OCI-LY3 (cell line): ENCODE results near the gene CROCC2.

Experiments used
- H2AFZ ChIP-seq: fragments of 200-600, 300-600 bp; shearing (Covaris generic); 2 replicates; pipeline ENCODE4 v1.6.0; 2014; ENCODE audit warnings: antibody characterized with exemption, low read depth, low read length
- H3K27ac ChIP-seq: fragments of 200-600, 300-600 bp; sonication (generic); 2 replicates; pipeline ENCODE4 v1.5.1; 2014; ENCODE audit warnings: mild to moderate bottlenecking, low read length, moderate library complexity, mixed read lengths
- H3K27me3 ChIP-seq: fragments of 200-600, 300-600 bp; sonication (generic); 2 replicates; pipeline ENCODE4 v1.6.1; 2014; ENCODE audit warnings: low read depth, low read length, mixed read lengths
- H3K36me3 ChIP-seq: fragments of 200-600, 300-600 bp; sonication (generic); replicated peaks from 2 replicates; pipeline ENCODE3; 2014; ENCODE audit warnings: low read depth, low read length, mixed read lengths
- H3K4me1 ChIP-seq: fragments of 300-600, 200-600 bp; sonication (generic); 2 replicates; pipeline ENCODE4 v1.6.1; 2014; ENCODE audit warnings: low read length, mixed read lengths
- H3K4me2 ChIP-seq: fragments of 200-600, 300-600 bp; sonication (generic); 2 replicates; pipeline ENCODE4 v1.6.1; 2014; ENCODE audit warnings: low read length, mixed read lengths
- H3K4me3 ChIP-seq: fragments of 300-600, 200-600 bp; sonication (generic); 2 replicates; pipeline ENCODE4 v1.5.1; 2014; ENCODE audit warnings: antibody characterized with exemption, mild to moderate bottlenecking, low read length, moderate library complexity
- H3K79me2 ChIP-seq: fragments of 300-600, 200-600 bp; shearing (Covaris generic); 2 replicates; pipeline ENCODE4 v1.6.1; 2014; ENCODE audit warnings: mild to moderate bottlenecking, low read length, mixed read lengths
- H3K9ac ChIP-seq: fragments of 300-600, 200-600 bp; shearing (Covaris generic); 2 replicates; pipeline ENCODE4 v1.6.0; 2014; ENCODE audit warnings: mild to moderate bottlenecking, low read length, moderate library complexity
- H3K9me3 ChIP-seq: fragments of 200-600, 300-600 bp; shearing (Covaris generic); 2 replicates; pipeline ENCODE4 v1.6.1; 2014; ENCODE audit warnings: low read length, mixed read lengths; ENCODE audit not compliant: insufficient read depth
- H4K20me1 ChIP-seq: fragments of 200-600, 300-600 bp; sonication (generic); 2 replicates; pipeline ENCODE4 v1.6.1; 2016; ENCODE audit warnings: low read length, mixed read lengths; ENCODE audit not compliant: insufficient read depth
- CTCF ChIP-seq: fragments of 200-600, 300-600 bp; sonication (generic); IDR thresholded peaks from 2 replicates; pipeline ENCODE4 v1.5.1; 2014; ENCODE audit warnings: antibody characterized with exemption, low read length, low read depth
- EZH2phosphoT487 ChIP-seq: fragments of 200-600 bp; shearing (Covaris generic); IDR thresholded peaks from 2 replicates; pipeline ENCODE4 v1.6.1; 2018; ENCODE audit warnings: antibody characterized with exemption, mixed run types, low read depth

Gene CROCC2

GRCh38 chr2:240877460-240878340 lies 28.4 kb upstream of the CROCC2 start:
- Histone ChIP-seq H3K4me2 (no peak overlapping the region), H3K4me1 (no peaks in the 10 kb centered on the region), H3K79me2 (no peaks in the 10 kb centered on the region), H2AFZ (no peak overlapping the region), H3K9ac (no peak overlapping the region), H3K27ac (no peak overlapping the region), H3K4me3 (no peak overlapping the region), H3K27me3 (no peaks in the 10 kb centered on the region), H4K20me1 (no peaks in the 10 kb centered on the region), H3K36me3 (no peaks in the 10 kb centered on the region), H3K9me3 (no peaks in the 10 kb centered on the region)
- no peak for TF ChIP-seq EZH2phosphoT487
- no peak for TF ChIP-seq CTCF

- no peaks in the 10 kb centered on the region for H3K79me2 ChIP-seq
- no peaks in the 10 kb centered on the region for H4K20me1 ChIP-seq
- no peak overlapping the region for H3K4me3 ChIP-seq
- H3K27ac ChIP-seq: no peak overlapping the region
- H3K27me3 ChIP-seq: no peaks in the 10 kb centered on the region
- no peak overlapping the region for H2AFZ ChIP-seq
- no peaks in the 10 kb centered on the region for H3K4me1 ChIP-seq
- H3K9me3 ChIP-seq: no peaks in the 10 kb centered on the region
- no peaks in the 10 kb centered on the region for H3K36me3 ChIP-seq
- H3K4me2 ChIP-seq: no peak overlapping the region
- TF ChIP-seq EZH2phosphoT487 (no peak), CTCF (no peak)
- no peak overlapping the region for H3K9ac ChIP-seq
These were observed 27.7 kb upstream of the CROCC2 start for GRCh38 chr2:240878341-240878936.

GRCh38 chr2:240879105-240879504 lies 27.0 kb upstream of the CROCC2 start:
- Histone ChIP-seq H3K4me3 (no peak overlapping the region), H3K9ac (no peak overlapping the region), H2AFZ (no peak overlapping the region), H3K9me3 (no peaks in the 10 kb centered on the region), H3K79me2 (no peaks in the 10 kb centered on the region), H3K27ac (no peak overlapping the region), H3K36me3 (no peaks in the 10 kb centered on the region), H4K20me1 (no peaks in the 10 kb centered on the region), H3K27me3 (no peaks in the 10 kb centered on the region), H3K4me2 (no peak overlapping the region), H3K4me1 (no peaks in the 10 kb centered on the region)
- no peak for TF ChIP-seq EZH2phosphoT487
- TF ChIP-seq CTCF: no peak

- H4K20me1 ChIP-seq: no peaks in the 10 kb centered on the region
- no peaks in the 10 kb centered on the region for H3K4me1 ChIP-seq
- H3K79me2 ChIP-seq: no peaks in the 10 kb centered on the region
- H3K9ac ChIP-seq: no peak overlapping the region
- H3K4me3 ChIP-seq: no peak overlapping the region
- H2AFZ ChIP-seq: no peak overlapping the region
- no peaks in the 10 kb centered on the region for H3K27me3 ChIP-seq
- no peaks in the 10 kb centered on the region for H3K9me3 ChIP-seq
- H3K27ac ChIP-seq: no peak overlapping the region
- H3K4me2 ChIP-seq: no peak overlapping the region
- no peaks in the 10 kb centered on the region for H3K36me3 ChIP-seq
- TF ChIP-seq EZH2phosphoT487 (no peak), CTCF (no peak)
These were observed 24.2 kb upstream of the CROCC2 start for GRCh38 chr2:240881913-240882312.
